Activated T-cell treated with anti-CD3 and anti-CD28 coated beads for 24 hours (primary cell): ENCODE measurements around the gene CDCP2.
"Not testable (repeated sequence)": the region's sequence is repeated elsewhere in the genome, so short reads cannot be mapped to it uniquely, and the experiment has no call there.

ENCODE experiments used
- DNase-seq: peaks from one replicate; pipeline ENCODE4 v3.0.0-alpha.2; 2020; ENCODE audit warnings: low read depth

Gene CDCP2

DNA sequence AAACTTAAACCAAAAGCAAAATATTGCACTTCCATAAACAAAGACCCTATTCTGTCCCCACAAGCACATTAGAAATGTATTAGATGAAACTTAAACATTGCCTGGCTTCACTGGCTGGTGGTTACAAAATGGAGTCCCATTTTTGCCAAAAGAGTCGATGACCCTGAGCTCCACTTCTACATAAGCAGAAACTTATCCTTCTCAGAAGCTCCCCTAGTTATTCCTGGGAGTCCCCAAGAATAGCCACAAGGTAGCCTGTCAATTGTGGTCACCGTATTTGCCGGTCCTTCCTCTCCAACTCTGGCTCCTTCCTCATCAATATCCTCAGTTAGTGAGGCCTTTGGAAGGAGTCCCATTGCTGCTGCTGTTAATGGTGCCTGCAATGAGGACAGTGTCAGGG is 37.3 kb downstream of the CDCP2 start:
- no peak for DNase-seq

GRCh38 chr1:54114955-54115354 is 37.8 kb downstream of the CDCP2 start:
- no peak for DNase-seq

GRCh38 chr1:54114001-54114400 is 38.8 kb downstream of the CDCP2 start:
- DNase-seq, result no peak

GRCh38 chr1:54112705-54113368 is 40.0 kb downstream of the CDCP2 start:
- no peak for DNase-seq

- DNase-seq, result no peak
Observed at GRCh38 chr1:54112027-54112426, 40.8 kb downstream of the CDCP2 start.

- DNase-seq, result no peak
Observed at GRCh38 chr1:54111624-54112023, 41.2 kb downstream of the CDCP2 start.

- no peak for DNase-seq
Observed at GRCh38 chr1:54110996-54111395, 41.8 kb downstream of the CDCP2 start.

DNA sequence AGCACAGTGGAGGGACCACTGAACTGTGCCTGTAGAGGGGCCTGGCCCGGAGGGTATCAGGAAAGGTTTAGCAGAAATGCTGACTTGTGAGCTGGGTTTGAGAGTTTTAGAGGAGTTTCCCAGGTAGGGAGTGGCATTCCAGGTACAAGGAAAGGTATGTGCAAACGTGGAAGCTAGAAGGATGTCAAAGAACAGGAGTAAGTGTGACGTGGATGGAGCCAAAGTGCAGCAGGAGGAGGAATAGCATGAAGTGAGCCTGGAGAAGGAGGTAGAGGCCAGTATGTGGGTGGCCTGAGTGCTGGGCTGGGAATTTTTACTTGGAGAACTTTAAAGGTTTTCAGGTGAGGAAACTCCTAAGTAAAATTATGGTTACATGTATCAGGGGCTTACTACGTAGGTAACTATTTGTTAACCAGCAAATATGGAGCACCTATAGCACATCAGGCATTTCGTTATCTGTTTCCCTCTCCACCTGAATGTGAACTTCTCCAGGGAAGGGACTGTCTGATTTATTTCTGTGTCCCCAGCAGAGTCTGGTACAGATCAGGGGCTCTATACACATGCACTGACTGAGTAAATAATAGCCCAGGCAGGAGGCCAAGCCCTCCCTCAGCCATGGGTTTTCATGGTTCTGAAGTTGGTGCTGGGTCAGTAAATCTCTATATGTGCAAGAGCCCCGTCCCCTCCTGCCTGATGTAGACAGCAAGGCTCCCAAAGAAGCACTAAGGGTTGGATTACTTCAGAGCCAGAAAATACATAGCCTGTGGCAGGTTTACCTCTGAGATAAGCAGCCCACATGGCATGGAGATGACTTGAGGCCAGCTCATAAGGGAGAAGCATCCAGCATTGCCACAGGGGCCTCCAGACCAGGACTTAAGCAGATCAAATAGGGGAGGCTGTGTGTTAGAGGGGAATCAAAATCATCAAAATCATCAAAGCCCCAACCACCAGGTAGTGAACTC is 43.4 kb downstream of the CDCP2 start:
- no peak for DNase-seq

- no peak for DNase-seq
Observed at GRCh38 chr1:54108156-54108555, 44.6 kb downstream of the CDCP2 start.

DNA sequence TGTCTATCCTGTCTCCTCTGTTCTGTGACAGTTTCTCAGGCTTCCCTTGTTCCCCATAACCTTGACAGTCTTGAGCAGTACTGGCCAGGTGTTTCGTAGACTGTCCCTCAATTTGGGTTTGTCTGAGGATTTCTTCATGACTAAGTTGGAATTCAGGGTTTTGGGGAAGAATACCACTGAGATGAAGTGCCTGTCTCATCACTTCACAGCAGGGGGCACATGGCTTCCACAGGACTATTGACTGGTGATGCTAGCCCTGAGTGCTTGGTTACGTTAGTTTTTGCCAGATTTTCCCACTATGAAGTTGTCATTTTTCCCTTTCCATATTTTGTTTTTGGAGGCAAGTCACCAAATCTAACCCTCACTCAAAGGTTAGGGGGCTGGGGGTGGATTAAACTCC is 45.7 kb downstream of the CDCP2 start:
- DNase-seq, result no peak

GRCh38 chr1:54105736-54106269 is 47.0 kb downstream of the CDCP2 start:
- no peak for DNase-seq

DNA sequence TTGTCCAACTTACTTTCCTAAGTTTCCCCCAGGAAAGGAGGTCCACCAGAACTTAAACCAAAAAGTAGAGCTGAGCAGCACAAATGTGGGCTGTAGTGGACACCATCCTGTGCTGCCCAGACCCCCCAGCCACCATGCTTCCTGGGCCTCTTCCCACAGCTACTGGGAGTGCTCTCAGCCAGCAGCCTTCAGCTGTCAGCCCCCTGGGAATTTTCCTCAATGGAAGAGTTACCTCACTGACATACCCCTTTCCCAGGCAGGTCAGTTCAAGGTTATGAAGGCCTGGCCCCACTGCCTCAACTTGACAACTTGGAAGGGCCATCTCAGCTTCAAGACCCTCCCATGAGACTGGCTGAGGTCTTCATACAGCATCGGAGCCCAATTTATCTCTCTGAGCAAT is 47.7 kb downstream of the CDCP2 start:
- DNase-seq, result no peak

DNA sequence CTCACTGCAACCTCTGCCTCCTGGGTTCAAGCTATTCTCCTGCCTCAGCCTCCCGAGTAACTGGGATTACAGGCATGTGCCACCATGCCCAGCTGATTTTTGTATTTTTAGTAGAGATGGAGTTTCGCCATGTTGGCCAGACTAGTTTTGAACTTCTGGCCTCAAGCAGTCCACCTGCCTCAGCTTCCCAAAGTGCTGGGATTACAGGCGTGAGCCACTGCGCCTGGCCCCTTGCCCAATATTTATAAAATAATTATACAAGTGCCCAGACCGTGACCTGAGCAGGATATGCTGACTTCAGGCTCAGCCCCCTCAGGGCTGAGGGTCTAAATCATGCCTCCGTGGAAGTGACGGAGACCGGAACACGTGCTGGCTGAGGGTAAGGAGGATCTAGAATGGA is 48.2 kb downstream of the CDCP2 start:
- DNase-seq, result not testable (repeated sequence)

- DNase-seq, result no peak
Observed at GRCh38 chr1:54103414-54103813, 49.4 kb downstream of the CDCP2 start.

DNA sequence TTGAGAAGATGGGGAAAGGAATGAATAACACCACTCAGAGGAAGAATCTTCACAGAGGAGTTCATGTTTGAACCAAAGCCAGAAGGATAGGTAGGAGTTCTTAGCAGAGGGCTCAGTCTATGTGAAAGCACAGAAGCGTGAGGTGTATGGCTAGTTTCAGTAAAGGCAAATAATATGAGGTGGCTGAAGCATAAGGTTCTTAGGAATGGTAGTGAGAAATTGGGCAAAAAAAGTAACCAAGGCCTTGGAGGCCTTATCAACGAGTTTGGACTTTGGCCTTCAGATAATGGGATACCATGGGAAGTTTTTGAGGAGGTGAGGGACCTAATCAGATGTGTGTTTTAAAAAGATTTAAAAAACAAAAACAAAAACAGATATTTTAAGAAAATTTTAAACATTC is 52.3 kb downstream of the CDCP2 start:
- no peak for DNase-seq

DNA sequence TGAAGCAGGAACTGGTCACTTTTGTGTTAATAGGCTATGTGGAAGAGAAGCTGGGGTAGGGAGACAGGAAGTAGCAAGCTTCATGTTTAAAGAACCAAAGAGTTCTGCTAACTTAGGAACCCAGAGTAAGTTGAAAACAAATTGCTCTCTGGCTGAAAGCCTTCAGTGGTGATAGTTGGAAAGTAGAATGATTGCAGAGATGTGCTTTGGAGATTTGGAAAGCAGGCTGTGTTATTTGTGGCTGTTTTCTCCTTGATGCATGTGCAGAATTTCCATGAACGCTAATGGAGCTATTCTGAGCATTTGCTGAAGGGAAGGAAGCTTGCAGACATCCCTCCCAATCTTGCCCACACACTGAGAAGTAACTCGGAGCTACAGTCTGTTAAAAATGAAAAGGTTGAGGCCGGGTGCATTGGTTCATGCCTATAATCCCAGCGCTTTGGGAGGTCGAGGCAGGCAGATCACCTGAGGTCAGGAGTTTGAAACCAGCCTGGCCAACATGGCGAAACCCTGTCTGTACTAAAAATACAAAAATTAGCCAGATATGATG is 53.7 kb downstream of the CDCP2 start:
- DNase-seq, result no peak

- no peak for DNase-seq
Observed at GRCh38 chr1:54096877-54097240, 55.9 kb downstream of the CDCP2 start.

DNA sequence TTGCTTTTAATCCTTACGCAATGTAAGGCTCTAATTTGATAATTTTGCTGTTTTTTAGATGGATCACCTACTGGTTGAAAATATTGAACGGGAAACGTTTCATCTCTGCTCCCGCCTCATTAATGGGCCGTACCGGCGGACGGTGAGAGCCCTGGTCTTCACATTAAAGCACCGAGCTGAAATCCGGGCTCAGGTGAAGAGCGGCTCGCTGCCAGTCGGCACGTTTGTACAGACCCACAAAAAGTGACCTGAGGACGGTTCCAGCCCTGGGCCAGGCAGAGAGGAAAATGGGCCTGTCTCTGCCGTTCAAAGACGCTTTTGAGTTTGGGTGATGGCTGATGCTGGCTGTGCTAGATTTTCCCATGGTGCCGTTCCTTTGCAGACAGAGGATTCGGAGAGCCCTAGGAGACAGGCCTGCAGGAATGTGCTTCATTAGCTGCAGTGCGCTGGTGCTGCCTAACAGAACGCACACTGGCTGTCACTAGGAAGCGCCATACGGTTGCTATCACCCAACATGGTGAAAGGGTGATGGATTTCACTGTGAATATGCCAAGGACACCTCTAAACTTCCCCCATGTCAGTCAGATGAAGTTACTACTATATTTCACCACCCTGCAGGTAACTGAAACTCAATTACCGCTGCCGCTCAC is 56.4 kb downstream of the CDCP2 start:
- DNase-seq, result no peak

GRCh38 chr1:54095546-54096226 is 57.1 kb downstream of the CDCP2 start:
- DNase-seq, result no peak

DNA sequence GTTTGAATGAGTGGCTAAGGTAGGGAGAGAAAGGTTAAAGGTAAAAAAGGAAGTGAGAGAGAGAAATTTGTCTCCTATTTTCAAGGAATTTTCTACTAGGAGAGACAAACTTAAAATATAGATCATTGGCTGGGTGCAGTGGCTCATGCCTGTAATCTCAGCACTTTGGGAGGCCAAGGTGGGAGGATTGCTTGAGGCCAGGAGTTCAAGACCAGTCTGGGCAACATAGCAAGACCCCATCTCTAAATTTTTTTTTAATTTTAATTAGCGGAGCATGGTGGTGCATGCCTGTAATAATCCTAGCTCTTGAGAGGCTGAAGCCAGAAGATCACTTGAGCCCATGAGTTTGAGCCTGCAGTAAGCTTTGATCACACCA is 58.1 kb downstream of the CDCP2 start:
- not testable (repeated sequence) for DNase-seq

GRCh38 chr1:54094001-54094729 is 58.6 kb downstream of the CDCP2 start:
- DNase-seq, result no peak
